ENCODE results near the gene LENG8. TPM values are rescaled to one million over a fixed set of nuclear protein-coding genes. Genes with fewer than 3 reads are reported as not detected.
"Not testable (repeated sequence)": the region's sequence is repeated elsewhere in the genome, so short reads cannot be mapped to it uniquely, and the experiment has no call there.

The LENG8 gene
- polyA plus RNA-seq, 1 donor from 2014 or later: 24.2 TPM

DNA sequence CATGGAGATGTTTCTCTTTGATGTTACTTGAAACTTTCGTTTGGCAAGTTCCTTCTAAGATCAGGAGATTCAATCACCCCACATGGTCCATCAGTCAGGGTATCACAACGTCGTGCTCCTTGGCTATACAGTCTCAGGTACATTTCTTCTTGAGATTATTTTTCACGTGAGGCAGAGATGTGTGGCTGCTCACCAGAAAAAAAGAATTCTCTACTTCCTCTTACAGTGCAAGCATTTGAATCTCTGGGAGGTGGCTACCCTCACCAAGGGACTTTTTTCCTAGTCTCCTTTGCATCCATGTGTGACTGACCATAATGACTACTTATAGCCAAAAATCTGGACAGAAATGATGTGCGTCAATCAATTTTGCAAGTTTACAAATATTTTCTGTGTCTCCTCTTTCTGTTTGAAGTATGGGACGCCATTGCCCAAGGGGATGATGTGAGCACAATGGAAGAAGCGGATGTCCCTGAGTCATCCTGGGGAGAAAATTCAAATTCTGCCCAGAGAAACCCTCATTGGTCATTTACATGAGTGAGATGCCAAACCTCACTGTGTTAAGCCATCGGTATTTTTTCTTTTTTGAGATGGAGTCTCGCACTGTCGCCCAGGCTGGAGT is 45.1 kb downstream of the LENG8 start:
- Histone ChIP-seq H3K9ac (ENCODE audit: low read length) (no peak overlapping the region), H3K9me3 (ENCODE audit: low read length) (no peaks in the 10 kb centered on the region), H3K27me3 (ENCODE audit: insufficient read depth, low read depth, low read length) (no peaks in the 10 kb centered on the region), H3K27ac (ENCODE audit: low read length) (no peak overlapping the region), H3K4me2 (ENCODE audit: low read length) (no peak overlapping the region), H2AFZ (ENCODE audit: low read depth, low read length) (no peak overlapping the region), H3F3A (ENCODE audit: insufficient read depth, low read length, poor library complexity, severe bottlenecking) (no peaks in the 10 kb centered on the region), H3K9me2 (ENCODE audit: insufficient read depth, low read length) (no peaks in the 10 kb centered on the region), H4K20me1 (ENCODE audit: insufficient read depth) (no peaks in the 10 kb centered on the region), H3K36me3 (ENCODE audit: insufficient read depth, low read length) (no peaks in the 10 kb centered on the region), H3K4me3 (ENCODE audit: low read length) (no peak overlapping the region), H3K79me2 (replicated peaks; ENCODE audit: insufficient read depth, low read length) (no peaks in the 10 kb centered on the region)
- TF ChIP-seq MXI1 (conservative IDR thresholded peaks at IDR 0.05; ENCODE audit: poor library complexity, severe bottlenecking) (no peak), SMC3 (conservative IDR thresholded peaks at IDR 0.05; ENCODE audit: poor library complexity) (no peak), TAF1 (IDR thresholded peaks at IDR 0.05; ENCODE audit: low read depth) (no peak), POLR2AphosphoS5 (IDR thresholded peaks at IDR 0.05) (no peak), EP300 (conservative IDR thresholded peaks at IDR 0.05; ENCODE audit: poor library complexity, severe bottlenecking) (no peak), EZH2 (IDR thresholded peaks at IDR 0.05; ENCODE audit: borderline replicate concordance, insufficient read depth, low read length, poor library complexity, severe bottlenecking) (no peak), RAD21 (conservative IDR thresholded peaks at IDR 0.05) (no peak)
- TF ChIP-seq, protein P1, sequence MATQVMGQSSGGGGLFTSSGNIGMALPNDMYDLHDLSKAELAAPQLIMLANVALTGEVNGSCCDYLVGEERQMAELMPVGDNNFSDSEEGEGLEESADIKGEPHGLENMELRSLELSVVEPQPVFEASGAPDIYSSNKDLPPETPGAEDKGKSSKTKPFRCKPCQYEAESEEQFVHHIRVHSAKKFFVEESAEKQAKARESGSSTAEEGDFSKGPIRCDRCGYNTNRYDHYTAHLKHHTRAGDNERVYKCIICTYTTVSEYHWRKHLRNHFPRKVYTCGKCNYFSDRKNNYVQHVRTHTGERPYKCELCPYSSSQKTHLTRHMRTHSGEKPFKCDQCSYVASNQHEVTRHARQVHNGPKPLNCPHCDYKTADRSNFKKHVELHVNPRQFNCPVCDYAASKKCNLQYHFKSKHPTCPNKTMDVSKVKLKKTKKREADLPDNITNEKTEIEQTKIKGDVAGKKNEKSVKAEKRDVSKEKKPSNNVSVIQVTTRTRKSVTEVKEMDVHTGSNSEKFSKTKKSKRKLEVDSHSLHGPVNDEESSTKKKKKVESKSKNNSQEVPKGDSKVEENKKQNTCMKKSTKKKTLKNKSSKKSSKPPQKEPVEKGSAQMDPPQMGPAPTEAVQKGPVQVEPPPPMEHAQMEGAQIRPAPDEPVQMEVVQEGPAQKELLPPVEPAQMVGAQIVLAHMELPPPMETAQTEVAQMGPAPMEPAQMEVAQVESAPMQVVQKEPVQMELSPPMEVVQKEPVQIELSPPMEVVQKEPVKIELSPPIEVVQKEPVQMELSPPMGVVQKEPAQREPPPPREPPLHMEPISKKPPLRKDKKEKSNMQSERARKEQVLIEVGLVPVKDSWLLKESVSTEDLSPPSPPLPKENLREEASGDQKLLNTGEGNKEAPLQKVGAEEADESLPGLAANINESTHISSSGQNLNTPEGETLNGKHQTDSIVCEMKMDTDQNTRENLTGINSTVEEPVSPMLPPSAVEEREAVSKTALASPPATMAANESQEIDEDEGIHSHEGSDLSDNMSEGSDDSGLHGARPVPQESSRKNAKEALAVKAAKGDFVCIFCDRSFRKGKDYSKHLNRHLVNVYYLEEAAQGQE (IDR thresholded peaks at IDR 0.05; ENCODE audit: borderline replicate concordance): no peak
- TF ChIP-seq, protein P2, sequence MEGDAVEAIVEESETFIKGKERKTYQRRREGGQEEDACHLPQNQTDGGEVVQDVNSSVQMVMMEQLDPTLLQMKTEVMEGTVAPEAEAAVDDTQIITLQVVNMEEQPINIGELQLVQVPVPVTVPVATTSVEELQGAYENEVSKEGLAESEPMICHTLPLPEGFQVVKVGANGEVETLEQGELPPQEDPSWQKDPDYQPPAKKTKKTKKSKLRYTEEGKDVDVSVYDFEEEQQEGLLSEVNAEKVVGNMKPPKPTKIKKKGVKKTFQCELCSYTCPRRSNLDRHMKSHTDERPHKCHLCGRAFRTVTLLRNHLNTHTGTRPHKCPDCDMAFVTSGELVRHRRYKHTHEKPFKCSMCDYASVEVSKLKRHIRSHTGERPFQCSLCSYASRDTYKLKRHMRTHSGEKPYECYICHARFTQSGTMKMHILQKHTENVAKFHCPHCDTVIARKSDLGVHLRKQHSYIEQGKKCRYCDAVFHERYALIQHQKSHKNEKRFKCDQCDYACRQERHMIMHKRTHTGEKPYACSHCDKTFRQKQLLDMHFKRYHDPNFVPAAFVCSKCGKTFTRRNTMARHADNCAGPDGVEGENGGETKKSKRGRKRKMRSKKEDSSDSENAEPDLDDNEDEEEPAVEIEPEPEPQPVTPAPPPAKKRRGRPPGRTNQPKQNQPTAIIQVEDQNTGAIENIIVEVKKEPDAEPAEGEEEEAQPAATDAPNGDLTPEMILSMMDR (IDR thresholded peaks at IDR 0.05; ENCODE audit: poor library complexity, severe bottlenecking): no peak

DNA sequence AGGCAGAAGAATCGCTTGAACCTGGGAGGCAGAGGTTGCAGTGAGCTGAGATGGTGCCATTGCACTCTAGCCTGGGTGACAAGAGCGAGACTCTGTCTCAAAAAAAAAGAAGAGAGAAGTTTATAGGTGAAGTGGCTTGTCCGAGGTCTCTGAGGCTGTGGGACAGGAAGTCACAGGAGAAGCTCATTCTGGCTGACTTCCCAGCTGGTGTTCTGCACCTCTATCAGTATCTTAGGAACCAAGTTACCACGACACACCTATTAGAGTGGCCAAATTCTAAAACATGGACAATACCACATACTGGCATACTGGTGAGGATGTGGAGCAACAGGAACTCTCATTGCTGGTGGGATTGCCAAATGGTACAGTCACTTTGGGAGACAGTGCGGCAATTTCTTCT is 46.3 kb downstream of the LENG8 start:
- not testable (repeated sequence) for H3F3A ChIP-seq (ENCODE audit: insufficient read depth, low read length, poor library complexity, severe bottlenecking); H3K9ac ChIP-seq (ENCODE audit: low read length); H3K27me3 ChIP-seq (ENCODE audit: insufficient read depth, low read depth, low read length); H3K4me2 ChIP-seq (ENCODE audit: low read length); H3K4me3 ChIP-seq (ENCODE audit: low read length); H3K36me3 ChIP-seq (ENCODE audit: insufficient read depth, low read length); H2AFZ ChIP-seq (ENCODE audit: low read depth, low read length); H3K79me2 ChIP-seq (replicated peaks; ENCODE audit: insufficient read depth, low read length); H3K9me3 ChIP-seq (ENCODE audit: low read length); H4K20me1 ChIP-seq (ENCODE audit: insufficient read depth); H3K9me2 ChIP-seq (ENCODE audit: insufficient read depth, low read length); H3K27ac ChIP-seq (ENCODE audit: low read length)

DNA sequence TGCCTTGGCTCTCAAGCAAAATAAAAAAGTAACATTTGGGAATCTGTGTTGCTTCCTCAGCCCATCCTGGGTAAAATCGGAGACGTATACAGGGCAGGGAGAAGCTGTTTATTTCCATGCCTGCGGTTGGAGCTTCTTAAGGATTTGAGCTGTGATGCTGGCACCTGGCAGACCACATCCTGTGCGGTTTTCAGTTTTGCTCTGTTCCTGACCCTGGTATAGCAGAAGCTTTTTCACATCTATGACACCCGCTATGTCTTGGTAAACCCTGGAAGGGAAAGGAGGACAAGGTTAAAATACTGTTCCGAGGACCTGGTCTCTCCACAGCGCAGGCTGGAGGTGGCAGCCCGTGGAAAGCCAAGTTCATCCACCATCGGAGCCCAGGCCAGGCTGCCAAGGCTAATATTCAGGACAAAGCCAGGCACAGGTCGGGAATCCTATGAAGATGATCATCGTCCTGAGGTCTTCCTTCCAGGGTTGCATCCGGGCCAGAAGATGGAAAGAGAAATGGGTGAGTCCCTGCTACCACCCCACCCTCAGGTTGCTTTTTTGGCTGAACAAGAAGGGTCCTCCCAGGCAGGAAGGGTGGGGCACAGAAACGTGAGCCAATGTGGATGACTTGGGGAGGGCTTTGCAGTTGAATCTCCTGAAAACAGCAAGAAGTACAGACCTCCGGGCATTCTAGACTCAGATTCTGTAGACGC is 48.9 kb downstream of the LENG8 start:
- H4K20me1 ChIP-seq (ENCODE audit: insufficient read depth); H3K9me2 ChIP-seq (ENCODE audit: insufficient read depth, low read length); H3K9me3 ChIP-seq (ENCODE audit: low read length); H3F3A ChIP-seq (ENCODE audit: insufficient read depth, low read length, poor library complexity, severe bottlenecking); H3K4me2 ChIP-seq (ENCODE audit: low read length); H3K9ac ChIP-seq (ENCODE audit: low read length); H2AFZ ChIP-seq (ENCODE audit: low read depth, low read length); H3K36me3 ChIP-seq (ENCODE audit: insufficient read depth, low read length); H3K79me2 ChIP-seq (replicated peaks; ENCODE audit: insufficient read depth, low read length); H3K27ac ChIP-seq (ENCODE audit: low read length); H3K4me3 ChIP-seq (ENCODE audit: low read length); H3K27me3 ChIP-seq (ENCODE audit: insufficient read depth, low read depth, low read length): not testable (repeated sequence)

DNA sequence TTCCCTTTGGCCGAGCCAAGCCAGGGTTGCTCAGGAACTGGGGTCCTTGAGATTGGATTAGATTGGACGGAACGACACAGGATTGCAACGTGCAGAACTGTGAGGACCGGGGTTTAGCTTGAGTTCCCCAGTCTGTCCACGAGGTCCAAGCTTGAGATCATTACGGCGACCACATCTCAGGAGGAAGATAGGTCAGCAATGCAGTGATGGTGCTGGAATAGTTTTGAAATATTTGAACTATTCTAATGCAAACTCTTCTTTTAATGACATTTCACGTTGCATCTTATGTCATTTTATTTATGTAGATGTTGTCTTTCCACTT is 49.4 kb downstream of the LENG8 start:
- H3K9me3 ChIP-seq (ENCODE audit: low read length); H3K9ac ChIP-seq (ENCODE audit: low read length): not testable (repeated sequence)

More for the DNA sequence above, 49.4 kb downstream of the LENG8 start:
- H3K9me2 ChIP-seq (ENCODE audit: insufficient read depth, low read length); H3F3A ChIP-seq (ENCODE audit: insufficient read depth, low read length, poor library complexity, severe bottlenecking); H2AFZ ChIP-seq (ENCODE audit: low read depth, low read length); H3K36me3 ChIP-seq (ENCODE audit: insufficient read depth, low read length); H3K4me2 ChIP-seq (ENCODE audit: low read length); H3K27ac ChIP-seq (ENCODE audit: low read length); H4K20me1 ChIP-seq (ENCODE audit: insufficient read depth); H3K79me2 ChIP-seq (replicated peaks; ENCODE audit: insufficient read depth, low read length); H3K4me3 ChIP-seq (ENCODE audit: low read length); H3K27me3 ChIP-seq (ENCODE audit: insufficient read depth, low read depth, low read length): not testable (repeated sequence)
